CD4-positive, alpha-beta memory T cell (primary cell): ENCODE data around the gene SLC25A10. TPM values are rescaled to one million over a fixed set of nuclear protein-coding genes. Genes with fewer than 3 reads are reported as not detected.

Source experiments
- CTCF ChIA-PET: fragments of 350-600 bp; sonication (Branson Sonifier 250); formaldehyde crosslinking; loops from one replicate; lab custom pipeline; 2021; ENCODE audit warnings: inconsistent platforms; ENCODE audit not compliant: partially characterized antibody; lab: Charles Lee
- POLR2A ChIA-PET: fragments of 350-600 bp; sonication (Branson Sonifier 250); formaldehyde crosslinking; loops from one replicate; lab custom pipeline; 2021; ENCODE audit not compliant: partially characterized antibody; lab: Charles Lee
- DNase-seq, 5 donors: peaks; one replicate each; pipeline versions ENCODE4 v3.0.0 to v3.0.0-alpha.2; 2020 to 2022; ENCODE audit warnings: mixed read lengths in 1 of 5
- H3K27ac ChIP-seq: one replicate; pipeline ENCODE4 v1.7.0; 2013; ENCODE audit warnings: low read depth, low read length
- H3K27me3 ChIP-seq: 2 replicates; pipeline ENCODE4 v1.7.0; 2013; ENCODE audit warnings: mild to moderate bottlenecking, low read length, moderate library complexity; ENCODE audit not compliant: insufficient read depth
- H3K36me3 ChIP-seq: 2 replicates; pipeline ENCODE4 v1.7.0; 2013; ENCODE audit warnings: mild to moderate bottlenecking, low read length, moderate library complexity; ENCODE audit not compliant: insufficient read depth
- H3K4me1 ChIP-seq: 2 replicates; pipeline ENCODE4 v1.7.0; 2013; ENCODE audit warnings: mild to moderate bottlenecking, low read length, moderate library complexity; ENCODE audit not compliant: insufficient read depth
- H3K4me3 ChIP-seq, 2 donors: one replicate each; pipeline ENCODE4 v1.7.0; 2013; ENCODE audit warnings: low read length in 2 of 2, mild to moderate bottlenecking in 1 of 2
- H3K9me3 ChIP-seq, 2 donors: one replicate each; pipeline ENCODE4 v1.7.0; 2013; ENCODE audit warnings: low read length in 2 of 2, control low read depth in 1 of 2; ENCODE audit not compliant: control insufficient read depth in 1 of 2
- H3K27ac Mint-ChIP-seq, 7 donors: one replicate each; pipeline ENCODE4 v1.8.0; 2020 to 2021; ENCODE audit warnings: mixed read lengths in 7 of 7, mild to moderate bottlenecking in 6 of 7, inconsistent platforms in 3 of 7, moderate library complexity in 3 of 7
- H3K27me3 Mint-ChIP-seq, 2 donors: one replicate each; pipeline ENCODE4 v1.8.0; 2020 to 2021; ENCODE audit warnings: mixed read lengths in 2 of 2
- H3K36me3 Mint-ChIP-seq, 2 donors: one replicate each; pipeline ENCODE4 v1.8.0; 2020 to 2021; ENCODE audit warnings: mixed read lengths in 2 of 2, inconsistent platforms in 1 of 2, mild to moderate bottlenecking in 1 of 2
- H3K4me1 Mint-ChIP-seq, 4 donors: one replicate each; pipeline ENCODE4 v1.8.0; 2020 to 2021; ENCODE audit warnings: mixed read lengths in 4 of 4, mild to moderate bottlenecking in 1 of 4
- H3K4me3 Mint-ChIP-seq, 8 donors: one replicate each; pipeline ENCODE4 v1.8.0; 2020 to 2021; ENCODE audit warnings: mixed read lengths in 8 of 8, mild to moderate bottlenecking in 7 of 8, moderate library complexity in 6 of 8, inconsistent platforms in 3 of 8
- H3K9me3 Mint-ChIP-seq, 8 donors: one replicate each; pipeline ENCODE4 v1.8.0; 2020 to 2021; ENCODE audit warnings: mixed read lengths in 8 of 8, mild to moderate bottlenecking in 5 of 8, inconsistent platforms in 3 of 8, moderate library complexity in 1 of 8
- intact Hi-C: fragments of 100-400 bp; cut with micrococcal nuclease; formaldehyde crosslinking; loops from one replicate; pipeline ENCODE4 v1.15.1; 2023
- polyA plus RNA-seq, 2 donors: library from polyadenylated mRNA; unstranded; fragments of 300-500 nt; fragmentation: Illumina TruSeq; gene quantifications; one replicate each; pipeline ENCODE4 v1.2.3, GENCODE V29; 2021
- total RNA-seq, 2 experiments: library from RNA; stranded (reverse); gene quantifications; one replicate each; pipeline ENCODE4 v1.2.3, GENCODE V29; 2021

SLC25A10 gene, protein sequence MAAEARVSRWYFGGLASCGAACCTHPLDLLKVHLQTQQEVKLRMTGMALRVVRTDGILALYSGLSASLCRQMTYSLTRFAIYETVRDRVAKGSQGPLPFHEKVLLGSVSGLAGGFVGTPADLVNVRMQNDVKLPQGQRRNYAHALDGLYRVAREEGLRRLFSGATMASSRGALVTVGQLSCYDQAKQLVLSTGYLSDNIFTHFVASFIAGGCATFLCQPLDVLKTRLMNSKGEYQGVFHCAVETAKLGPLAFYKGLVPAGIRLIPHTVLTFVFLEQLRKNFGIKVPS
- total RNA-seq (1 to 10 TPM; 4.0 to 5.0 TPM), polyA plus RNA-seq (1 to 10 TPM; 3.2 to 5.2 TPM)

DNA sequence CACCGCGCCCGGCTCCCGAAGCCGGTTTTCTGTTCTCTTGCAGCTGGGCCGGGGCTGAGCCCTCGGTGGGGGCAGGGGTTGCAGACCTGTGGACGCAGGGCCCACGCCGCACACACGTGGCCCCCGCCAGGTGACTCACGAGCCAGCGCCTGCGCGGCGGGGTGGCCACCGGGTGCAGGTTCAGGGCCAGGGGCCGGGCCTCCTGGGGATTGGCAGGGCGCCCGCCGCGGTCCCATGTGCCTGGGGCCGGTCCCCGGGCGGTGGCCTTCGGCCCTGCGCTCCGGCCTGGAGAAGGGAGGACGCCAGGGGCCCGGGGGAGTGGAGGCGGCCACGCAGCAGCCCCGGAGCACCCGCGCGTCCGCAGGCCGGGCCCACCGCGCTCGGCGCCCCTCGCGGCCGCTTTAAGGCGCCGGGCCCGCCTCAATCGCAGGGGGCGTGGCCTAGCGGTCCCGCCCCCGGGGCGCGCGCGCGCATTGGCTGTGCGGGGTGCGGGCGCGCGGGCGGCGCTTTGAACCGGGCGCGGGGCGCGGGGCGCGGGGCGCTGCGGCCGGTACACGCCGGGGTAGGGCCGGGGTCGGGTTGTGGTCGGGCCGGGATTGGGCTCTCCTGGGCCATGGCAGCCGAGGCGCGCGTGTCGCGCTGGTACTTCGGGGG lies at the start of gene SLC25A10:
Gene SLC25A10, plus strand, starts transcription at position 471 of the 654 bp plus-strand sequence. Its CDS starts 143 bp downstream, at position 614.
- POLR2A ChIA-PET = interaction anchor here (0.8 to 1.7 kb wide), 7 partner anchors 9 to 157 kb away, joined by 3 to 13 read pairs (median 4); partner anchors contain the start of genes ARL16, HGS, MCRIP1 and MRPL12
- peak within 1 kb of the TSS in 5 of 7 donors; percentile 66 to 92 (median 81) for H3K27ac Mint-ChIP-seq

DNA sequence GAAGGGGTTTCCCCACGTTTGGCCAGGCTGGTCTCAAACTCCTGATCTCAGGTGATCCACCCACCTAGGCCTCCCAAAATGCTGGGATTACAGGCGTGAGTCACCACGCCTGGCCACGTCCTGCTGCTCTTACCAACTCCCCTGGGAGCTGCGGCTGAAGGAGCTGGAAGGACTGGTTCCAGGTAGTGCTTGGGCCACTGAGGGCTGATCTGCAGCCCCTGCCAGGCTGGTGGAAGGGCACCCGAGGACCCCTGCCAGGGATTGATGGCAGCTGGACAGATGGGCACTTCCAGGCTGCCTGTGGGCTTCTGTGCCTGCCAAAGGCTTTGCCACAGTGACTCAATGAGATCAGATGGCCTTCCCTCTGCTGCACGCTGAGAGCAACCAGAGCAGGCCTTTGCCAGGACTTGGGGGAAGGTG lies 48.0 kb upstream of the SLC25A10 start:
- DNase-seq = no peak
- CTCF ChIA-PET = interaction anchor here (0.7 kb wide), 1 partner anchor 12 kb away, joined by 3 read pairs; no protein-coding TSS in a partner anchor
- Mint-ChIP-seq H3K9me3 (no peaks in the 10 kb centered on the region), H3K4me3 (peak overlapping the region in 5 of 8 donors; percentile 31 to 81 (median 52)), H3K36me3 (peaks cover 0 to 14% of the 10 kb centered on the region in 2 donors), H3K27ac (peak overlapping the region in 4 of 7 donors; percentile 47 to 88 (median 69)), H3K4me1 (peaks cover 13 to 74% (median 37%) of the 10 kb centered on the region in 4 donors), H3K27me3 (no peaks in the 10 kb centered on the region)
- Histone ChIP-seq H3K4me3 (no peak overlapping the region), H3K27me3 (no peaks in the 10 kb centered on the region), H3K9me3 (no peaks in the 10 kb centered on the region), H3K36me3 (no peaks in the 10 kb centered on the region), H3K27ac (peak overlapping the region; percentile 16), H3K4me1 (peaks cover 60% of the 10 kb centered on the region)
- intact Hi-C loops = no loop called here
- POLR2A ChIA-PET = interaction anchor here (0.6 to 4.9 kb wide), 4 partner anchors 20 to 425 kb away, joined by 3 to 65 read pairs (median 4); partner anchors contain the start of genes ARL16, HGS, NDUFAF8 and TEPSIN

More for the DNA sequence above, at the start of gene SLC25A10:
- Histone ChIP-seq H3K4me1 (peaks cover 28% of the 10 kb centered on the region), H3K27me3 (no peaks in the 10 kb centered on the region), H3K9me3 (no peaks in the 10 kb centered on the region), H3K36me3 (no peaks in the 10 kb centered on the region), H3K4me3 (peak within 1 kb of the TSS; percentile 2 to 58), H3K27ac (peak within 1 kb of the TSS; percentile 38)
- Mint-ChIP-seq H3K9me3 (no peaks in the 10 kb centered on the region), H3K4me3 (peak within 1 kb of the TSS; percentile 75 to 87 (median 80)), H3K27me3 (no peaks in the 10 kb centered on the region), H3K4me1 (peaks cover 5 to 26% (median 16%) of the 10 kb centered on the region in 4 donors), H3K36me3 (peaks cover 0 to 4% of the 10 kb centered on the region in 2 donors)
- intact Hi-C loops = loop anchor here (1.0 kb wide), 1 partner anchor 9 kb away; the partner anchor contains the start of gene MRPL12
- CTCF ChIA-PET = no interaction called here
- DNase-seq = peak; percentile 76 to 82 (median 80)

DNA sequence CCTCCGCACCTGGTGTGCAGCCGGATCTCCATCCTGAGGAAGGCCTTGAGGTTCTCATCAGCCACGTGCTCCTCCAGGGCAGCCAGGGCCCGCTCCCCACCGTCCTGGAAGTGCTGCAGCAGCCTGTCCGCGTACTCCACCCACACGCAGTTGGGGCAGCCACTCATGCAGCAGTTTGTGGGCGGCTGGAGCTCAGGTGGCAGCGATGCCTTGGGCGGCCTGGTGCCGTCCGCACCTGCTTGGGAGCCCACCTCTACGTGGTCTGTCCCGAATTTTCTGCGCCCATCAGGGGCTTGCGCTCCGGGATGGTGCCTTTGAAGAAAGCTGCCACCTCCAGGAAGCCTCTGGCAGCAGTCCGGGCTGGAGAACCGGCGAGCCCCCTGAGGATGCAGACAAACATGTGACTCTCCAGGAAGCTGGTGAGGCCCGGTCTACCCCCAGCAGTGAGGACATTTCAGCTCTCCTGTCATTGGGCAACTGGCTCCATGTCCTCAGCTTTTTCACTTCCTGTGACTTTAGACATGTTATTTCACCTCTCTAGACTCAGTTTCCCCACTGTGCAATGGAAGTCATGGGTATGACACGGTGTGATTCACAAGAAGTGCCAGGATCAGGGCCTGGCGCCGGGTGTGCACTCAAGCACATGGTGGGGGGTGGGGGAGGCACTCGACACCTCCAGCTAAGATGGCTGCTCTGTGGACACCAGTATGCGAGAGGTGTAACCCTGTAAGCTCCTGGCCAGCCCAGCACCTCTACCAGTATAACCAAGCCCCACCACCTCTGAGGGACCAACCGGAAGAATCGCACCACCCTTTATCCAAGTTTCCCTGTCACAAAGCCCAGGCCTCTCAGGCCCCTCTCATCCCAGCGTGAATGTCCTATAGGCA lies 46.6 kb upstream of the SLC25A10 start:
- Histone ChIP-seq H3K36me3 (peaks cover 9% of the 10 kb centered on the region), H3K4me3 (peak overlapping the region; percentile 81 to 85), H3K9me3 (no peaks in the 10 kb centered on the region), H3K27me3 (no peaks in the 10 kb centered on the region), H3K27ac (peak overlapping the region; percentile 80), H3K4me1 (peaks cover 60% of the 10 kb centered on the region)
- intact Hi-C loops = loop anchor here (1.0 to 5.0 kb wide), 3 partner anchors 18 to 37 kb away; partner anchors contain the start of genes ARL16, MRPL12, NPLOC4 and TSPAN10
- H3K9me3 Mint-ChIP-seq = no peaks in the 10 kb centered on the region
- H3K27ac Mint-ChIP-seq = peak overlapping the region; percentile 88 to 97 (median 96)
- H3K4me1 Mint-ChIP-seq = peaks cover 13 to 77% (median 37%) of the 10 kb centered on the region in 4 donors
- DNase-seq = peak; percentile 28 to 44 (median 30)
- CTCF ChIA-PET = interaction anchor here (1.1 kb wide), 1 partner anchor 10 kb away, joined by 5 read pairs; no protein-coding TSS in a partner anchor
- H3K27me3 Mint-ChIP-seq = no peaks in the 10 kb centered on the region
- H3K4me3 Mint-ChIP-seq = peak overlapping the region; percentile 90 to 98 (median 94)
- H3K36me3 Mint-ChIP-seq = peaks cover 0 to 18% of the 10 kb centered on the region in 2 donors
- POLR2A ChIA-PET = interaction anchor here (0.7 to 4.9 kb wide), 10 partner anchors 10 to 426 kb away, joined by 3 to 65 read pairs (median 3); partner anchors contain the start of genes ARL16, FAAP100, HGS and MRPL12

DNA sequence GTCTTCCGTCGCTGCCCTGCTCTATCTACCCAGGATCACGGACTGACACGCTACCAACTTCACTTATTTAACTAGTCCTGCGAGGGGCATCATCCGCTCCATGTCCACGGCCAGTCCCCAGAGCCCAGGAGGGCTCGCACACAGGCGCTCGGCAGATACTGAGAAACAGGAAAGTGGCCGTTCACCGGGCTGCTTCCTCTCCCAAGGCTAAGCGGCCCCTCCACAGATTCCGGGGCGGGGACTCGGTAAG lies 46.1 kb upstream of the SLC25A10 start:
- peak overlapping the region; percentile 81 to 85 for H3K4me3 ChIP-seq

DNA sequence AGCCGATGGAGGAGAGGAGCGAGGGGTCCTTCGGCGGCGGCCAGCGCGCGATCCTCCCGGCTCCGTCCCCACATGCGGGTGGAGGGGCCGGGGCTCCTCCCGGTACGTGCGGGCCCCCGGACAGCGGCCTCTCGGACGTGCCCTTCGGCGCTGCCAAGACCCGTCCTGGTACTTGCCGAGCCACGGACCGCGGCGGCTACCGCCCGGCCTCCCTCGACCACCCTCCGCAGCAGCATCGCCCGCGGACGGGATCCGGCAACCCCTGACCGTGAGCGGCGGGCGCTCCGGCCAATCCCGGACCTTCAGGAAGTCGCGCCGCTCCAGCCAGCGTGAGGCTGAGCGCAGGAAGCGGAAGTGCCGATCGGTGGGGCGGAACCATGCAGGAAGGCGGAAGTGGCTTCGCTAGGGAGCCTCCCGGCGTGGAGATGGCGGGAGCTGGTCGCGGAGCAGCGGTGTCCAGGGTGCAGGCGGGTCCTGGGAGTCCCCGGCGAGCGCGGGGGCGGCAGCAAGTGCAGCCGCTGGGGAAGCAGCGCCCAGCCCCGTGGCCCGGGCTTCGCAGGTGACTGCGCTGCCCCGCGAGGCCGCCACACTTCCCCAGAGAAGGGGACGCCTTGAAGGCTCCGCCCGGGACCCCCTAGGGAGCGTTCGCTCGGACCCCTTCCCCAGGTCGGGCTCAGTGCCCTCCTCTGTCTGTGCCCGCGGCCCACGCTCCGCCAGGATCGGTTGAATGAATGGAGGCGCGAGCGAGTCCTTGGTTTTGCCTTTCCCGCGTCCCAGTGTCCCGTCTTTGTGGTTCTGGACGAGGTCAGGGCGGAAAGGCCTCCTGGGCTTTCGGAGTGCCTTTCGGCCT lies 45.5 kb upstream of the SLC25A10 start, which contains the start of the genes CCDC137 and OXLD1:
Gene CCDC137, plus strand, starts transcription at position 396 of the 850 bp plus-strand sequence. Its CDS starts 30 bp downstream, at position 426.
Gene OXLD1, minus strand, starts transcription at position 264 of the 850 bp plus-strand sequence. Its CDS starts 28 bp downstream, at position 236.
- peak within 1 kb of the TSS; percentile 88 to 97 (median 96) for H3K27ac Mint-ChIP-seq
- no peaks in the 10 kb centered on the region for H3K9me3 ChIP-seq
- H3K9me3 Mint-ChIP-seq = no peaks in the 10 kb centered on the region
- peaks cover 14 to 69% (median 37%) of the 10 kb centered on the region in 4 donors for H3K4me1 Mint-ChIP-seq
- CTCF ChIA-PET = no interaction called here
- peak within 1 kb of the TSS; percentile 80 for H3K27ac ChIP-seq
- peak within 1 kb of the TSS; percentile 90 to 98 (median 95) for H3K4me3 Mint-ChIP-seq
- no peaks in the 10 kb centered on the region for H3K27me3 ChIP-seq
- H3K36me3 Mint-ChIP-seq = peaks cover 0 to 21% of the 10 kb centered on the region in 2 donors
- peaks cover 60% of the 10 kb centered on the region for H3K4me1 ChIP-seq
- no peaks in the 10 kb centered on the region for H3K27me3 Mint-ChIP-seq
- POLR2A ChIA-PET = interaction anchor here (0.6 to 4.9 kb wide), 8 partner anchors 10 to 372 kb away, joined by 3 to 65 read pairs (median 4); partner anchors contain the start of genes ARHGDIA, ARL16, FAAP100 and HGS
- peak; percentile 88 to 92 (median 90) for DNase-seq
- peak within 1 kb of the TSS; percentile 81 to 85 for H3K4me3 ChIP-seq
- intact Hi-C loops = loop anchor here (1.0 to 5.0 kb wide), 3 partner anchors 17 to 36 kb away; partner anchors contain the start of genes ARL16, MRPL12, NPLOC4 and TSPAN10
- peaks cover 17% of the 10 kb centered on the region for H3K36me3 ChIP-seq

More for the DNA sequence above, 46.1 kb upstream of the SLC25A10 start:
- H3K36me3 ChIP-seq = peaks cover 11% of the 10 kb centered on the region
- peak in 1 of 5 donors; percentile 50 for DNase-seq
- POLR2A ChIA-PET = interaction anchor here (0.7 to 4.9 kb wide), 8 partner anchors 9 to 371 kb away, joined by 3 to 65 read pairs (median 3); partner anchors contain the start of genes ARL16, FAAP100, HGS and MRPL12
- peak overlapping the region; percentile 88 to 97 (median 96) for H3K27ac Mint-ChIP-seq
- H3K4me3 Mint-ChIP-seq = peak overlapping the region; percentile 90 to 98 (median 94)
- H3K36me3 Mint-ChIP-seq = peaks cover 0 to 18% of the 10 kb centered on the region in 2 donors
- H3K4me1 Mint-ChIP-seq = peaks cover 13 to 72% (median 37%) of the 10 kb centered on the region in 4 donors
- H3K9me3 ChIP-seq = no peaks in the 10 kb centered on the region
- H3K9me3 Mint-ChIP-seq = no peaks in the 10 kb centered on the region
- no peaks in the 10 kb centered on the region for H3K27me3 Mint-ChIP-seq
- CTCF ChIA-PET = interaction anchor here (1.1 kb wide), 1 partner anchor 10 kb away, joined by 5 read pairs; no protein-coding TSS in a partner anchor
- peaks cover 60% of the 10 kb centered on the region for H3K4me1 ChIP-seq
- peak overlapping the region; percentile 80 for H3K27ac ChIP-seq
- H3K27me3 ChIP-seq = no peaks in the 10 kb centered on the region
- intact Hi-C loops = loop anchor here (1.0 to 5.0 kb wide), 3 partner anchors 17 to 36 kb away; partner anchors contain the start of genes ARL16, MRPL12, NPLOC4 and TSPAN10
